ENCODE results near the gene HINT1. TPM values are rescaled to one million over a fixed set of nuclear protein-coding genes. Genes with fewer than 3 reads are reported as not detected.
"Not testable (repeated sequence)": the region's sequence is repeated elsewhere in the genome, so short reads cannot be mapped to it uniquely, and the experiment has no call there.

Gene HINT1
- total RNA-seq, 1 donor from 2014 or later: 106 TPM

DNA sequence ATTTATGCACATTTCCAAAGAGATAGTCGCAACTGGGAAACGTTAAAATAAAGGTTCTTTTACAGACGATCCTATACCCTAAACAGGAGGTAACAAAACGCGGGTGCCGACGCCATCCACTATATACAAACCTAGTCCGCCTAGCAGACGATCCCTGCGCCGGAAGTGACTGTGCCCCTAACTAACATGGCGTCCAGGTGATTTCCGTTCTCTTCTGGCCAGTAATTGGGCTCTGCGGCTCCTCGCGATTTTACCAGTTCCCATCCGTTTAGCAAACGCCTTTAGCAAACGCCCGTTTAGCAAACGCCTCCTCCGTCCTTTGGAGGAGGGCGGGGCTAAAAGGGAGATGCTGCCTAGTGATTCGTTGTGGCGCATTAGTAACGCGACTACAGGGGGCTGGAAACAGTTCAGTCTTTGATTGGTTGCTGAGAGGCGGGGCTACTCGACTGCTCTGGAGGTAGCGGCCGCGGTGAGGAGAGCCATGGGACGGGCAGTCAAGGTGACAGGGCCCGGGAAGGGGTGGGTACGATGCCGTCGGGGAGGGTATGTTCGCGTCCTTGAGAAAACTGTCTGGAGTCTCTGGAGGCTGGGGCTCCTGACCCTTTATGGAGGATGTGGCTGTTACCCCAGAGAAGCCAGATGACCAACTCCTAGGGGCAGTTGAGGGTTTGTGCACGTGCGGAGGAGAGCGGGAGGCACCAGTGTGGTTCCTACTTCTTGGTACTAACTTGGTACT is 5.7 kb upstream of the HINT1 start, which contains the start of gene LYRM7:
Gene LYRM7 (plus strand): TSS at position 405 of the 736 bp plus-strand sequence. CDS start 77 bp downstream, at position 482.
- DNase-seq (ENCODE audit: low spot score): peak; percentile 100

DNA sequence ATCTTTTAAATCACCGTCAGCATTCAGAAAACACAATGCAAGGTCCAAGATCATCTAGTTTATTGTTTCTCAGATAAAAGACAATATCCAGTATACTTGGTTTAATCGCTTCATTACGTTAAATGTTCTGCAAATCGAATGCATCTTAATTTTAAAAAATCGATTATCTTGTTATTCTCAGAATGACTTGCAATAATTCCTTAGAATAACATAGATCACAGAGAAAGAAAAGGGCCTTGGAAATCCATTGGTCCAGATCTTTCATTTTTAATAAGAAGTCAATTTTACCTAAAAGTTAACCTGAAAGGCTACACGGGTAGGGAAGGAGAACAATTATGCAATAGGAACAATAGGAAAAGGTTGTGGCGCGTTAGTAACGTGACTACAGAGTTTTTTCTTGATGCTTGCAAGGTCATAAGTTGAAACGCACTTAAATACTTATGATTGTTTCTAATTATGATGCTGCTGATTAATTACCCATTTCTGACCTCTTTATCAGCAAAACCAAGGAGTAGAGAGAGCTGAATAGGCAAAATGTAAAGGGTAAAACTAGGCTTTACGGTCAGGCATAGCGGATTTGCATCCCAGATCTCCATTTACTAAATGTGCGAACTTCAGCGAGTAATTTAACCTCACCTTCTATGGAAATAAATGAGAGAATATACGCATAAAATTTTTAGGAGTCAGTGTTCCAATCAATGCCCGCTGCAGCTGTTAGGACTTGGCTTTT is 4.9 kb upstream of the HINT1 start:
- DNase-seq (ENCODE audit: low spot score): no peak

GRCh38 chr5:131167615-131168014 is 2.6 kb upstream of the HINT1 start:
- DNase-seq (ENCODE audit: low spot score): no peak

DNA sequence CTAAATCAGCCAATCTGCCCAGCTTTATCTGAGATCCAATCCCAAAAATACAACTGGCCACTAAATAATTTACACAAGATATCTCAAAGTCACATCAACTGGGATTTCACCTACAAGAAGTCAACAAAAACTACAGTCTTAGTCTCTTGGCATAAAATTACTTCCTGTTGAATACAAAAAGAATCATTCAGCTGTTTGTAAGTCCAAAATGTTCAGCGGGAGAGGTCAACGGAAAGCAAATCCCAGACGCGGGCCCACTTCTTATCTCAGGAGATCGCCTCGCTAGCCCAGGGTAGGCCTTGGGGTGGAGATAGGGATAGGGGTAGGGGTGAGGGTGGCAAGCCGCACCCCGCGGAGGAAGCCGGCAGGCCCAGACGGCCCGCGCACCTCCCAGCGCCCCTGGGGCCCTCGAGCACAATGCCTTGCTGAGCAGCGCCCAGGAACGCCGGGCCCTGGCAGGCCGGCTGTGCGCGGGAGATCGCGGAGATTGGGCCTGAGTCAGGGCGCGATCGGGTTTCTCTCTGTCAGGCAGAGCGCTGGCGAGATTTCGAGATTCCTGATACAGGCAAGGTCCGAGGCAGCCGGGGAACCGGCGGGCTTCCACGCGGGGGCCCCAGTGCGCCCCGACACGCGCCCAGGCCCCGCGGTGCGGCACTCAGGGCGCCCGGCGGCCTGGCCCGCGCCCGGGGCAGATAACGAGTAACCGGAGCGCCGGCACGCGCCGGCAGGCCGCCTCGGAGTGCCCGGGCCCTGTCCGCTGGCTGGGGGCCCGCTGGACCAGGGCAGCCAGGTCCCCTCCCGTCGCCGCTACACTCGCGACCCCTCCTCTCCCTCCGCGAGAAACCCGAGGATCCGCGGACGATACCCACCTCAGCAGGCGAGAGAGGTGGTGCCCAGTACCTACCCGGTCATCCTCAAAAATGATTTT is 601 bp downstream of the HINT1 start:
- peak; percentile 75 for DNase-seq (ENCODE audit: low spot score)

DNA sequence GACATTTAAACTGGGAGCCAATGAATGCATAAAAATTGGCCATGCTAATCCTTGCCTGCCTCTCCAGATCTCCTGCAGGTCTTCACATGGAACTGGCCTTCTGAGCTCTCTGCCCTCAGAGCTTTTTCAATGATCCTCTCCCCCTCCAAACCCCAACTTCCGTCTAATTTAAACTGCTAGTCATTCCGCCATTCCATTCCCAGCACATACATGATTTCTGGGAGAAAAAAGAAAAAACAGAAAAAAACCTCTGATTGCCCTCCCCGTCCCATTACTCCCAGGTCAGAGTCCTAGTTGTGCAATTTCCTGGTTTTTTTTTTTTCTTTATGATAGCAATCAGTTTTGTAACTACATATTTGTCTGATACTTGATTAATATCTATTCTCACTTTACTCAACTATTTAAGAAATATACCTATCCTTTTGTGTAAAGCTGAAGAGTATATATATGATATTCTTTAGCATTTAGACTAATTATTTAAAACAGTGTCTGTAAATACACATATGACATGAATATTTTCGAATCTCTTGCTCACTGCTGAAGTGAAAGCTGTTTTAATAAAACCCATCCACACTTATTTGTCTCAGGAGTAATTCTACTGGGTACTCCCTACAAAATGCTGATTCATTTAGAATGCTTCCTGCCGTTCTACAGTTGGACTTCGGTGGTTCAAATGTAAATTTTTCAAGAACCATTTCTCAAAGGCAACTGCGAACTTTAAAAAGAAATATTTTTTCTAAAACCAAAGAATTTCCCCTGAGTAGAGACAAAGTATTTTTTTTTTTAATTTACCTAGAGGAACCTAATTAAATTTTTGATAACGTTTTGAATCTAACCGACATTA is 1.6 kb downstream of the HINT1 start:
- peak; percentile 18 for DNase-seq (ENCODE audit: low spot score)

- DNase-seq (ENCODE audit: low spot score): no peak
Measured at GRCh38 chr5:131160134-131160533, 4.9 kb downstream of the HINT1 start.

- DNase-seq (ENCODE audit: low spot score): no peak
Measured at GRCh38 chr5:131156957-131157356, 8.1 kb downstream of the HINT1 start.

GRCh38 chr5:131156385-131156784 is 8.7 kb downstream of the HINT1 start:
- no peak for DNase-seq (ENCODE audit: low spot score)

DNA sequence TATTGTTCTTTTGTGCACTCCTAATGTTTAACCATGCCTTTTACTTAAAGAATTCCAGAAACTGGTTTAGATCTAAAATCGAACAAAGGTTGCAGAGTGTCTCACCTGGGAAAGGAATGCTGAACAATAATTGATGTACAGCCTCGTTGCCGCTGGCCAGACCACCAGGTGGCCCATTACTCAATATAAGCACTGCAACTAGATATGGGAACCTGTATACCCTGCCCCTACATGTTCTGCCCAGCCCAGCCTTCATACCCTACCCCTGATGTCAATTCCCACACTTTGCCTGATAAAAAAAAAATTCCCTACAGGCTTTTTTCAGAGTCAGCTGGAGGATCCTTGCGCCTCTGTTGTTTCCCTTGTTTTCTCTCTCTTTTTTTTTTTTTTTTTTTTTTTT is 13.8 kb downstream of the HINT1 start:
- no peak for DNase-seq (ENCODE audit: low spot score)

- DNase-seq (ENCODE audit: low spot score): no peak
Measured at GRCh38 chr5:131150408-131150807, 14.6 kb downstream of the HINT1 start.

DNA sequence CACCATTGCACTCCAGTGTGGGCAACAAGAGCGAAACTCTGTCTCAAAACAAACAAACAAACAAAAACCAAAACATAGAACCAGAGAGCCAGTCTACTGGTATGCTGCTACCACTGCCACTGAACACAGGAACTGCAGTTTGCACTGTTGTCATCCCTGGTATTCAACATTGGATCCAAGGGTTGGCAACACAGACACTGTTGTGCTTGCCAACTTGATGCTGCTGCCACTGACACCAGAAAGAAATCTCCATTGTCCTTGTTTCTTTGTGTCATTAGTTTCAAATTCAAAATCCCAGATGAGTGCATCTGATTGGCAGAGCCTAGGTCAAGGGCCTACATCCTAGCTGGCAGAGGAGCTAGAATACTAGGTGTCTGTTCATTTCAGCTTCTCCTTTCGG is 16.2 kb downstream of the HINT1 start:
- no peak for DNase-seq (ENCODE audit: low spot score)

DNA sequence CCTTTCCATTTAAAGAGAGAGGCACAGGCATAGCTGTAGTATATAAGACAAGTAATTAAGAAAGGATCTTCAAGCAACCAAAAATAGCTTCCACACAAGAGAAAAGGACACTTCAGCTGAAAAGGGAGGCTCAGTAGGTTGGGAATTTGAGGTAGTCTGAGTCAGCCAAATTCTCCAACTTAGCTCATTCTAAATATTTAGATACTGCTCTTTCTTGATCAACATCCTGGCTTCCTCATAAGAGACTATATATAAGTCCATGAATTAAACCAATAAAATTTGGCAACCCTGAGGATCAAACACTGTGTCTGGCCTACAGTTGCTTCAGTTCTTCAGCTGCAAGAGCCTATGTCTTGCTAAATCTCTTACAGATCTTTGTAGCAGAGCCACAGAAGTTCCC is 17.8 kb downstream of the HINT1 start:
- DNase-seq (ENCODE audit: low spot score): no peak

DNA sequence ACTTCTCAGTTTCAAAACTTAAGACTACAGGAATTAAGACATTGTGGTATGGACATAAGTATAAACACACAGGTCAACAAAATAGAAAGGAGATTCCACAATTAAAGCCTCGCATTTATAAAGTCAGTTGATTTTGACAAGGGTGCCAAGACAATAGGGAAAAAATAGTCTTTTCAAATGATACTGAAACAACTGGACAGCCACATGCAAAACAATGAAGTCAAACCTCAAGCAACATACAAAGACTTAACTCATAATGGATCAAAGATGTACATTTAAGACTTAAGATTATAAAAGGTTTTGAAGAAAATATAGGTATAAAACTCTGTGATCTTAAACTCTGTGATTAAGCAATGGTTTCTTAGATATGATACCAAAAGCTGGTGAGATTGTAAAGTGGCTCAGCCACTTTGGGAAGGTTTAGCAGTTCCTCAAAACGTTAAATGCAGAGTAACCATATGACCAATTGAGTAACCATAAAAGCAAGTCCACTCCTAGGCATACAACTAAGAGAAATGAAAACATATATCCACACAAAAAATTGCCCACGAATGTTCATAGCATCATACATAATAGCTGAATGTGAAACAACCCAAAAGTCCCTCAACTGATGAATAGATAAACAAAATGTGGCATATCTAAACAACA is 22.0 kb downstream of the HINT1 start:
- DNase-seq (ENCODE audit: low spot score): no peak

DNA sequence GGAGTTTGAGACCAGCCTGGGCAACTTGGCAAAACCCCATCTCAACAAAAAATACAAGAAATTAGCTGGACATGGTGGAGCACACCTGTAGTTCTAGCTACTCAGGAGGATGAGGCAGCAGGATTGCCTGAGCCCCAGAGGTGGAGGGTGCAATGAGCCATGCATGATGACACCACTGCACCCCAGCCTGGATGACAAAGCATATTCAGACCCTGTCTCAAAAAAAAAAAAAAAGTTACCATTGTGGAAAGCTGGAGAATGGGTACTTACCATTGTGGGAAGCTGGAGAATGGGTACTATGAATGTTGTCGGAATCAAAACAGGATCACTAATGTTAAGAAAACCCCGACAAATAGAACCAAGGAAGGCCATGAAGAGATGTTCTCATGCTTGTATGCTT is 25.7 kb downstream of the HINT1 start:
- no peak for DNase-seq (ENCODE audit: low spot score)

DNA sequence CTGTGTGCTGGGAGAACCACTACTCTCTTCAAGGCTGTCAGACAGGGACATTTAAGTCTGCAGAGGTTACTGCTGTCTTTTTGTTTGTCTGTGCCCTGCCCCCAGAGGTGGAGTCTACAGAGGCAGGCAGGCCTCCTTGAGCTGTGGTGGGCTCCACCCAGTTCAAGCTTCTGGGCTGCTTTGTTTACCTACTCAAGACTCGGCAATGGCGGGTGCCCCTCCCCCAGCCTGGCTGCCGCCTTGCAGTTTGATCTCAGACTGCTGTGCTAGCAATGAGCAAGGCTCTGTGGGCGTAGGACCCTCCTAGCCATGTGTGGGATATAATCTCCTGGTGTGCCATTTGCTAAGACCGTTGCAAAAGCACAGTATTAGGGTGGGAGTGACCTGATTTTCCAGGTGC is 26.6 kb downstream of the HINT1 start:
- DNase-seq (ENCODE audit: low spot score): not testable (repeated sequence)

- DNase-seq (ENCODE audit: low spot score): not testable (repeated sequence)
Measured at GRCh38 chr5:131133091-131133490, 32.0 kb downstream of the HINT1 start.

- no peak for DNase-seq (ENCODE audit: low spot score)
Measured at GRCh38 chr5:131129306-131129705, 35.8 kb downstream of the HINT1 start.

GRCh38 chr5:131127244-131127643 is 37.8 kb downstream of the HINT1 start:
- DNase-seq (ENCODE audit: low spot score): not testable (repeated sequence)

DNA sequence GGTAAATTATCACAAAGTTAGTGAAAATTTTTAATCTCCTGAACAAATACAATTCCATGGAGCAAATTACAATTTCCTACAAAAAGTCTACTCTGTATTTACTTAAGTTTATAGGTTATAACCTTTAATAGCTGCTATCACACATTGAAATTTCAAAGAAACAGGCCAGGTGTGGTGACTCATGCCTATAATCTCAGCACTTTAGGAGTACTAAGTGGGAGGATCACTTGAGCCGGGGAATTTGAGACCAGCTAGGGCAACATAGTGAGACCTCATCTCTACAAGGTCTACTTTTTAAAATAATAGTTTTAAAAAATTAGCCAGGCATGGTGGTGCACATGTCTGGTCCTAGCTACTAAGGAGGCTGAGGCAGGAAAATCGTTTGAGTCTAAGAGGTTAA is 50.3 kb downstream of the HINT1 start:
- no peak for DNase-seq (ENCODE audit: low spot score)

GRCh38 chr5:131112424-131112823 is 52.6 kb downstream of the HINT1 start:
- no peak for DNase-seq (ENCODE audit: low spot score)

DNA sequence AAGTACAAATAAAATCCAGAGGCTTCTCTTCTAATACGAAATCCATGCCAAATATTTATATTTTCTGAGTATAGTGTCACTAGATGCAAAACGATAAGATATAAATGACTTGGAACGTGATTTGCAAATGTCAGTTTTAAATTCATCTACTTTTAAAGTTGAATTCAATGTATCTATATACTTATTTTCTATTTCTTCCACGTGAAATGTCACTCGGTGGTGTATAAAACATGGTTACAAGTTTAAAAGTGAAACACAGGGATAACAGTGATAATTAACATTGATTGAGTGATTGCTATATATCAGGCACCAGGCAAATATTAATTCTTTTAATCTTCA is 54.8 kb downstream of the HINT1 start:
- no peak for DNase-seq (ENCODE audit: low spot score)

Data from umbilical cord (tissue), 2 donors.